MM.1S (cell line): ENCODE results near the gene TGFBI.

ENCODE experiments used
- EZH2 ChIP-seq: fragments of 300-600 bp; sonication (generic); optimal IDR thresholded peaks from 2 replicates; pipeline ENCODE3; 2017; ENCODE audit warnings: low read depth, mild to moderate bottlenecking, antibody characterized with exemption, low read length, mixed read lengths
- EZH2phosphoT487 ChIP-seq: fragments of 300-600 bp; sonication (generic); IDR thresholded peaks from 2 replicates; pipeline ENCODE4 v1.6.1; 2018; ENCODE audit warnings: antibody characterized with exemption, low read length
- TF ChIP-seq, protein P1 (sequence below): fragments of 300-600 bp; sonication (generic); IDR thresholded peaks from 2 replicates; pipeline ENCODE4 v1.5.1; 2016; ENCODE audit warnings: antibody characterized with exemption, low read length, mixed read lengths

DNA sequence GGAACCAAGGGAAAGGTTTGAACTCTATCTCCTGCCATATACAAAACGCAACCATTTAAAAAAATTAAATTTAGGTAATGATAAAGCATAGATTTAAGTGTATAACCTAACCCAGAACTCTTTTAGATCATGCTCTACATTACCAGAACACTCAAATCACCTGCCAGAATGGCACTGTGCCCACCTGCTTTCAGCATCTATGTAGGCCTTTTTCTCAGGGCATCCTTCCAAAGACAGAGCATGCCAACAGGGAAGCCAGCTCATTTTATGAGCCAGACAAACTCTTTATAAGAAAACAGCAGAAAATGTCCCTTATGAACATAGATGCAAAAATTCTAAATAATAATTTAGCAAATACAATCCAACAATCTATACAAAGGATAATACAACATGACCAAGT is 55.9 kb downstream of the TGFBI start:
- TF ChIP-seq, protein P1, sequence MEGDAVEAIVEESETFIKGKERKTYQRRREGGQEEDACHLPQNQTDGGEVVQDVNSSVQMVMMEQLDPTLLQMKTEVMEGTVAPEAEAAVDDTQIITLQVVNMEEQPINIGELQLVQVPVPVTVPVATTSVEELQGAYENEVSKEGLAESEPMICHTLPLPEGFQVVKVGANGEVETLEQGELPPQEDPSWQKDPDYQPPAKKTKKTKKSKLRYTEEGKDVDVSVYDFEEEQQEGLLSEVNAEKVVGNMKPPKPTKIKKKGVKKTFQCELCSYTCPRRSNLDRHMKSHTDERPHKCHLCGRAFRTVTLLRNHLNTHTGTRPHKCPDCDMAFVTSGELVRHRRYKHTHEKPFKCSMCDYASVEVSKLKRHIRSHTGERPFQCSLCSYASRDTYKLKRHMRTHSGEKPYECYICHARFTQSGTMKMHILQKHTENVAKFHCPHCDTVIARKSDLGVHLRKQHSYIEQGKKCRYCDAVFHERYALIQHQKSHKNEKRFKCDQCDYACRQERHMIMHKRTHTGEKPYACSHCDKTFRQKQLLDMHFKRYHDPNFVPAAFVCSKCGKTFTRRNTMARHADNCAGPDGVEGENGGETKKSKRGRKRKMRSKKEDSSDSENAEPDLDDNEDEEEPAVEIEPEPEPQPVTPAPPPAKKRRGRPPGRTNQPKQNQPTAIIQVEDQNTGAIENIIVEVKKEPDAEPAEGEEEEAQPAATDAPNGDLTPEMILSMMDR, result no peak
- TF ChIP-seq EZH2, result no peak
- no peak for TF ChIP-seq EZH2phosphoT487
